CD4-positive, alpha-beta T cell treated with Interleukin-15 for 4 hours (primary cell): Measurements from ENCODE around the gene ANXA1.

Experiments used
- DNase-seq: peaks from one replicate; pipeline ENCODE4 v3.0.0-alpha.2; 2020; ENCODE audit warnings: low spot score

ANXA1 gene

DNA sequence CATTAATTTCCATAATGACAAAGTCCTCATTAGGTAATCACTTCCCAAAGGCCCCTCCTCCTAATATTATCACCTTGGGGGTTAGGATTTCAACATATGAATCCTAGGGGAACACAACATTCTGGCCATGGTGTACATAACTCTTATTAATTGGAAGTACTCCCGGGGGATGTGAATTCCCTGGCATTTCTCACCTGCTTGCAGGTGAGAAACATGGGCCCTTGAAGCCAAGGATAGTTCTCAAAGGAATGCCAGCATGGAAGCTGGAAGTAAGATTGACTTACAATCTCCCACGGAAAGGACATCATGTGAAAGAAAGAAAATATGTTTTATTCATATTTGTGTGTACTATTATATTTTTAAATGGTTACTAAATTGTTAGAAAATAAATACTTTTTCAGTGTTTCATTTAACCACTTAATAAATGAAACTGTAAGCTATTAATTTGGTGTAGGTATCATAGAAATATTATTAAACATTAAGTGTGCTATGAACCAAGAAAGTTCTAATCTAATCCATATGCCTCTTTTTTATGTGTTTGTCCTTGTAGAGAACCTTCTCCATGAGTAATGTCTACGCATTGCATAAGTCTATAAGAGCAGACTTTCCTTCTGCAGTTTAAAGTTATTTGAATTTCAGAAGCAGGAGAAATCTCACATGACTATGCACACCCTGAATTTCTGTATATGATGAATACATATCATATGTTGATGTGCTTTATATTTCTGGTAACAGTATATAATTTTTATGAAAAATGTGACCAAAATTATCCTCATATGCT is 59.4 kb downstream of the ANXA1 start:
- no peak for DNase-seq

GRCh38 chr9:73213300-73213699 is 61.6 kb downstream of the ANXA1 start:
- DNase-seq, result no peak

GRCh38 chr9:73215249-73215648 is 63.6 kb downstream of the ANXA1 start:
- no peak for DNase-seq

- no peak for DNase-seq
These were observed 64.4 kb downstream of the ANXA1 start for GRCh38 chr9:73216100-73216499.
